ENCODE measurements around the gene ATP8B4. TPM values are rescaled to one million over a fixed set of nuclear protein-coding genes. Genes with fewer than 3 reads are reported as not detected.

Gene ATP8B4
- total and polyA plus RNA-seq, 2 of the 8 experiments (the other 6 are each of a cell fraction or from before 2014, with no cell fraction given), result 0.17 to 0.24 TPM

GRCh38 chr15:49843725-49844124 lies 275.3 kb downstream of the ATP8B4 start:
- ChIA-PET POLR2A (ENCODE audit: partially characterized antibody) (no interaction called here), CTCF (ENCODE audit: partially characterized antibody) (no interaction called here)
- Histone ChIP-seq H3K9me3 (ENCODE audit: insufficient read depth in 2 of 2, low read depth in 1 of 2, low read length in 1 of 2) (peaks cover 10 to 16% of the 10 kb centered on the region in 2 experiments; a peak in 2 of 4 replicates), H3K23me2 (ENCODE audit: low read depth, low read length) (no peaks in the 10 kb centered on the region), H3K4ac (replicated peaks; ENCODE audit: insufficient read length, low read depth, low read length) (no peak overlapping the region), H4K5ac (ENCODE audit: insufficient read length, low read depth, low read length) (no peak overlapping the region), H3K56ac (replicated peaks; ENCODE audit: insufficient read length, low read depth, low read length) (no peak overlapping the region), H3K9ac (replicated peaks in 1 of 4; ENCODE audit: extremely low read depth in 1 of 4, low read depth in 3 of 4, low read length in 3 of 4) (no peak overlapping the region), H2BK15ac (ENCODE audit: low read length) (no peak overlapping the region), H3K18ac (ENCODE audit: extremely low read depth, low read length) (no peak overlapping the region), H4K8ac (ENCODE audit: extremely low read depth, insufficient read depth, low read length) (no peak overlapping the region), H2AK5ac (ENCODE audit: low read depth, low read length) (no peak overlapping the region), H3K4me2 (ENCODE audit: insufficient read depth in 1 of 2, low read depth in 2 of 2, low read length in 2 of 2) (no peak overlapping the region), H3K27me3 (replicated peaks in 1 of 4; ENCODE audit: control insufficient read depth in 3 of 4, extremely low read depth in 1 of 4, insufficient read depth in 3 of 4, low read length in 3 of 4) (no peaks in the 10 kb centered on the region), H3K14ac (ENCODE audit: insufficient read length) (no peak overlapping the region), H3K23ac (ENCODE audit: insufficient read length) (no peak overlapping the region), H2AFZ (ENCODE audit: low read length) (no peak overlapping the region), H2BK20ac (ENCODE audit: low read length) (no peak overlapping the region), H4K20me1 (replicated peaks in 1 of 2; ENCODE audit: control insufficient read depth in 1 of 2, insufficient read depth in 2 of 2, low read length in 2 of 2) (no peaks in the 10 kb centered on the region), H3K79me2 (ENCODE audit: control insufficient read depth in 1 of 2, insufficient read depth in 2 of 2, low read length in 2 of 2) (no peaks in the 10 kb centered on the region), H2BK5ac (ENCODE audit: low read depth, low read length) (no peak overlapping the region), H3K4me3 (ENCODE audit: extremely low read depth in 1 of 4, insufficient read depth in 2 of 4, low read depth in 3 of 4, low read length in 4 of 4) (no peak overlapping the region), H4K91ac (replicated peaks; ENCODE audit: insufficient read length, low read length) (no peak overlapping the region), H3K79me1 (ENCODE audit: low read depth, low read length) (no peaks in the 10 kb centered on the region), H3K36me3 (ENCODE audit: control insufficient read depth in 2 of 4, insufficient read depth in 4 of 4, low read length in 3 of 4) (no peaks in the 10 kb centered on the region; a peak in 1 of 8 replicates), H3K4me1 (replicated peaks in 1 of 4; ENCODE audit: control insufficient read depth in 3 of 4, insufficient read depth in 4 of 4, low read length in 3 of 4) (no peaks in the 10 kb centered on the region), H3K27ac (ENCODE audit: low read depth, low read length) (no peak overlapping the region), H2BK120ac (replicated peaks; ENCODE audit: low read depth, low read length) (no peak overlapping the region), H2BK12ac (ENCODE audit: low read depth, low read length) (no peak overlapping the region)
- no peak for DNase-seq (ENCODE audit: low read depth in 1 of 2, low spot score in 2 of 2)
- no peak for FAIRE-seq
- WGBS, 2 experiments (ENCODE audit: extremely low coverage in 1 of 2, insufficient coverage in 1 of 2, insufficient read length in 1 of 2, insufficient replicate concordance in 2 of 2, low coverage in 1 of 2, low lambda C conversion rate in 2 of 2, missing lambda C conversion rate in 1 of 2), result 100% methylated on average over 5 of the region's 5 CpGs; no CpG with 5 or more reads in 1 of the 2 experiments
- no peak for TF ChIP-seq HDAC6 (IDR thresholded peaks at IDR 0.05; ENCODE audit: low read depth, low read length)
- TF ChIP-seq CEBPB (IDR thresholded peaks at IDR 0.05; ENCODE audit: low read depth, low read length), result no peak
- no peak for TF ChIP-seq FOSL1 (IDR thresholded peaks at IDR 0.05; ENCODE audit: insufficient read depth, low read depth, low read length)
- TF ChIP-seq BRCA1 (IDR thresholded peaks at IDR 0.05; ENCODE audit: low read depth, low read length), result no peak
- TF ChIP-seq SP2 (IDR thresholded peaks at IDR 0.05; ENCODE audit: low read length), result no peak
- TF ChIP-seq SUZ12 (IDR thresholded peaks at IDR 0.05; ENCODE audit: low read length), result no peak
- TF ChIP-seq, protein P1, sequence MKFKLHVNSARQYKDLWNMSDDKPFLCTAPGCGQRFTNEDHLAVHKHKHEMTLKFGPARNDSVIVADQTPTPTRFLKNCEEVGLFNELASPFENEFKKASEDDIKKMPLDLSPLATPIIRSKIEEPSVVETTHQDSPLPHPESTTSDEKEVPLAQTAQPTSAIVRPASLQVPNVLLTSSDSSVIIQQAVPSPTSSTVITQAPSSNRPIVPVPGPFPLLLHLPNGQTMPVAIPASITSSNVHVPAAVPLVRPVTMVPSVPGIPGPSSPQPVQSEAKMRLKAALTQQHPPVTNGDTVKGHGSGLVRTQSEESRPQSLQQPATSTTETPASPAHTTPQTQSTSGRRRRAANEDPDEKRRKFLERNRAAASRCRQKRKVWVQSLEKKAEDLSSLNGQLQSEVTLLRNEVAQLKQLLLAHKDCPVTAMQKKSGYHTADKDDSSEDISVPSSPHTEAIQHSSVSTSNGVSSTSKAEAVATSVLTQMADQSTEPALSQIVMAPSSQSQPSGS (IDR thresholded peaks at IDR 0.05; ENCODE audit: low read length), result no peak
- no peak for TF ChIP-seq EZH2 (IDR thresholded peaks at IDR 0.05; ENCODE audit: low read depth, low read length, severe bottlenecking)
- no peak for TF ChIP-seq JUND (IDR thresholded peaks at IDR 0.05; ENCODE audit: low read length)
- no peak for TF ChIP-seq TEAD4 (IDR thresholded peaks at IDR 0.05; ENCODE audit: low read depth, low read length)
- TF ChIP-seq, protein P2, sequence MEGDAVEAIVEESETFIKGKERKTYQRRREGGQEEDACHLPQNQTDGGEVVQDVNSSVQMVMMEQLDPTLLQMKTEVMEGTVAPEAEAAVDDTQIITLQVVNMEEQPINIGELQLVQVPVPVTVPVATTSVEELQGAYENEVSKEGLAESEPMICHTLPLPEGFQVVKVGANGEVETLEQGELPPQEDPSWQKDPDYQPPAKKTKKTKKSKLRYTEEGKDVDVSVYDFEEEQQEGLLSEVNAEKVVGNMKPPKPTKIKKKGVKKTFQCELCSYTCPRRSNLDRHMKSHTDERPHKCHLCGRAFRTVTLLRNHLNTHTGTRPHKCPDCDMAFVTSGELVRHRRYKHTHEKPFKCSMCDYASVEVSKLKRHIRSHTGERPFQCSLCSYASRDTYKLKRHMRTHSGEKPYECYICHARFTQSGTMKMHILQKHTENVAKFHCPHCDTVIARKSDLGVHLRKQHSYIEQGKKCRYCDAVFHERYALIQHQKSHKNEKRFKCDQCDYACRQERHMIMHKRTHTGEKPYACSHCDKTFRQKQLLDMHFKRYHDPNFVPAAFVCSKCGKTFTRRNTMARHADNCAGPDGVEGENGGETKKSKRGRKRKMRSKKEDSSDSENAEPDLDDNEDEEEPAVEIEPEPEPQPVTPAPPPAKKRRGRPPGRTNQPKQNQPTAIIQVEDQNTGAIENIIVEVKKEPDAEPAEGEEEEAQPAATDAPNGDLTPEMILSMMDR (IDR thresholded peaks at IDR 0.05; ENCODE audit: control extremely low read depth in 1 of 3, insufficient read depth in 1 of 3, low read depth in 1 of 3, low read length in 3 of 3), result no peak
